GM23338 (cell line): ENCODE results near the gene MYOM1. TPM values are rescaled to one million over a fixed set of nuclear protein-coding genes. Genes with fewer than 3 reads are reported as not detected.

Experiments
- ATAC-seq: fragments of 200-7000 bp; cut with Tn5 transposase; 3 replicates; pipeline ENCODE4 v1.9.1; 2020
- DNase-seq: peaks from one replicate; pipeline ENCODE4 v3.0.0-alpha.2; 2015; ENCODE audit warnings: low spot score
- H2AFZ ChIP-seq: fragments of 200-600 bp; sonication (generic); 2 replicates; pipeline ENCODE4 v1.8.0; 2016; ENCODE audit warnings: antibody characterized with exemption, mild to moderate bottlenecking, moderate library complexity
- H3F3A ChIP-seq: fragments of 200-600 bp; sonication (generic); replicated peaks from 2 replicates; pipeline ENCODE4 v1.8.0; 2017; ENCODE audit warnings: antibody characterized with exemption, mixed run types, low read depth
- H3K27ac ChIP-seq: fragments of 200-600 bp; sonication (generic); 2 replicates; pipeline ENCODE4 v1.6.1; 2016; ENCODE audit warnings: low read depth
- H3K27me3 ChIP-seq: fragments of 200-600 bp; sonication (generic); 2 replicates; pipeline ENCODE4 v1.8.0; 2016; ENCODE audit warnings: mild to moderate bottlenecking, mixed run types, moderate library complexity; ENCODE audit not compliant: insufficient read depth
- H3K36me3 ChIP-seq: fragments of 200-600 bp; sonication (generic); 2 replicates; pipeline ENCODE4 v1.8.0; 2016; ENCODE audit warnings: mild to moderate bottlenecking; ENCODE audit not compliant: insufficient read depth
- H3K4me1 ChIP-seq: fragments of 200-600 bp; sonication (generic); 2 replicates; pipeline ENCODE4 v1.8.0; 2016; ENCODE audit warnings: mild to moderate bottlenecking, moderate library complexity; ENCODE audit not compliant: insufficient read depth
- H3K4me2 ChIP-seq: fragments of 200-600 bp; sonication (generic); 2 replicates; pipeline ENCODE4 v1.7.1; 2017; ENCODE audit warnings: mixed run types
- H3K4me3 ChIP-seq: fragments of 200-600 bp; sonication (generic); 2 replicates; pipeline ENCODE4 v1.6.1; 2016; ENCODE audit warnings: mixed run types
- H3K79me2 ChIP-seq: fragments of 200-600 bp; sonication (generic); replicated peaks from 2 replicates; pipeline ENCODE4 v1.8.0; 2017; ENCODE audit warnings: mild to moderate bottlenecking; ENCODE audit not compliant: insufficient read depth
- H3K9me2 ChIP-seq: fragments of 200-600 bp; sonication (generic); 2 replicates; pipeline ENCODE4 v1.8.0; 2017; ENCODE audit not compliant: insufficient read depth
- H4K20me1 ChIP-seq: fragments of 200-600 bp; sonication (generic); replicated peaks from 2 replicates; pipeline ENCODE4 v1.8.0; 2017; ENCODE audit warnings: mild to moderate bottlenecking; ENCODE audit not compliant: insufficient read depth
- H3K27ac Mint-ChIP-seq: 2 replicates; pipeline ENCODE4 v1.8.0; 2020; ENCODE audit warnings: inconsistent platforms, mild to moderate bottlenecking, moderate library complexity, mixed read lengths
- H3K27me3 Mint-ChIP-seq: 3 replicates; pipeline ENCODE4 v1.8.0; 2022; ENCODE audit warnings: low read depth, mild to moderate bottlenecking, moderate library complexity, mixed read lengths, inconsistent platforms; ENCODE audit not compliant: insufficient read depth, poor library complexity
- H3K36me3 Mint-ChIP-seq: 3 replicates; pipeline ENCODE4 v1.8.0; 2021; ENCODE audit warnings: low read depth, mild to moderate bottlenecking, inconsistent platforms, moderate library complexity, mixed read lengths
- H3K4me1 Mint-ChIP-seq: 3 replicates; pipeline ENCODE4 v1.8.0; 2020; ENCODE audit warnings: mild to moderate bottlenecking, inconsistent platforms, mixed read lengths
- H3K4me3 Mint-ChIP-seq: 3 replicates; pipeline ENCODE4 v1.8.0; 2021; ENCODE audit warnings: moderate library complexity, mild to moderate bottlenecking, inconsistent platforms, mixed read lengths
- H3K9me3 Mint-ChIP-seq: 3 replicates; pipeline ENCODE4 v1.8.0; 2020; ENCODE audit warnings: moderate library complexity, mild to moderate bottlenecking, inconsistent platforms, mixed read lengths
- CREB1 ChIP-seq: fragments of 250-450 bp; sonication (Bioruptor Pico); IDR thresholded peaks from 2 replicates; pipeline ENCODE4 v1.5.0; 2020; ENCODE audit warnings: low read depth, mild to moderate bottlenecking, moderate library complexity
- ETS1 ChIP-seq: IDR thresholded peaks from 2 replicates; pipeline ENCODE4 v1.6.1; 2016; ENCODE audit warnings: antibody characterized with exemption
- EZH2phosphoT487 ChIP-seq: fragments of 200-600 bp; sonication (generic); IDR thresholded peaks from one replicate; pipeline ENCODE4 v1.8.1; 2018; ENCODE audit warnings: antibody characterized with exemption; ENCODE audit not compliant: unreplicated experiment
- NANOG ChIP-seq: IDR thresholded peaks from 2 replicates; pipeline ENCODE4 v1.6.1; 2016; ENCODE audit warnings: antibody characterized with exemption, borderline replicate concordance
- REST ChIP-seq: IDR thresholded peaks from one replicate; pipeline ENCODE4 v1.6.1; 2018; ENCODE audit warnings: antibody characterized with exemption; ENCODE audit not compliant: unreplicated experiment
- STAT1 ChIP-seq: IDR thresholded peaks from one replicate; pipeline ENCODE4 v1.6.1; 2016; ENCODE audit warnings: antibody characterized with exemption; ENCODE audit not compliant: unreplicated experiment
- ZNF114 ChIP-seq: fragments of 250-450 bp; sonication (Bioruptor Pico); IDR thresholded peaks from 2 replicates; pipeline ENCODE4 v1.5.0; 2020; ENCODE audit warnings: mild to moderate bottlenecking, moderate library complexity
- ZNF331 ChIP-seq: fragments of 250-450 bp; sonication (Bioruptor Pico); IDR thresholded peaks from 2 replicates; pipeline ENCODE4 v1.5.0; 2020; ENCODE audit warnings: low read depth, mild to moderate bottlenecking, moderate library complexity
- polyA plus RNA-seq: library from polyadenylated mRNA; unstranded; fragments of >200 nt; fragmentation: Nextera tagmentation; extraction: Ambion mirVana; gene quantifications from 2 replicates; pipeline ENCODE4 v1.2.1, GENCODE V29; 2016
- total RNA-seq: library from RNA; depleted of rRNA; stranded (reverse); fragments of >200 nt; shearing (Covaris generic); gene quantifications from 2 replicates; pipeline ENCODE4 v1.2.3, GENCODE V29; 2014

MYOM1 gene
- total and polyA plus RNA-seq, 2 experiments from 2014 or later, result 0.27 to 0.38 TPM

GRCh38 chr18:3225588-3225987 is 5.8 kb upstream of the MYOM1 start:
- no peak for ATAC-seq
- no peak for TF ChIP-seq EZH2phosphoT487
- no peak for TF ChIP-seq STAT1
- no peak for TF ChIP-seq CREB1 (CRISPR knock-in tag)
- TF ChIP-seq ETS1, result no peak

GRCh38 chr18:3224223-3224622 is 4.5 kb upstream of the MYOM1 start:
- Histone ChIP-seq H3K4me1 (peaks cover 14% of the 10 kb centered on the region), H3K79me2 (no peaks in the 10 kb centered on the region), H3K4me3 (no peak overlapping the region), H2AFZ (no peak overlapping the region), H3K27ac (no peak overlapping the region), H3K4me2 (no peak overlapping the region), H3K27me3 (no peaks in the 10 kb centered on the region), H3F3A (no peaks in the 10 kb centered on the region), H4K20me1 (no peaks in the 10 kb centered on the region), H3K36me3 (no peaks in the 10 kb centered on the region; the same call in 1 of the 2 replicates), H3K9me2 (no peaks in the 10 kb centered on the region)
- ATAC-seq (no peak), DNase-seq (no peak)
- no peak overlapping the region for H3K4me3 Mint-ChIP-seq
- H3K4me1 Mint-ChIP-seq, result peaks cover 11% of the 10 kb centered on the region; the same call in 2 of the 3 replicates
- H3K27ac Mint-ChIP-seq, result no peak overlapping the region
- H3K36me3 Mint-ChIP-seq, result no peaks in the 10 kb centered on the region
- H3K9me3 Mint-ChIP-seq, result no peaks in the 10 kb centered on the region
- TF ChIP-seq REST, result no peak
- TF ChIP-seq ZNF114 (CRISPR knock-in tag), result no peak
- TF ChIP-seq STAT1, result no peak
- TF ChIP-seq ZNF331 (CRISPR knock-in tag), result no peak
- no peak for TF ChIP-seq ETS1
- no peak for TF ChIP-seq NANOG
- no peak for TF ChIP-seq CREB1 (CRISPR knock-in tag)
- H3K27me3 Mint-ChIP-seq, result peaks cover 2% of the 10 kb centered on the region

More at GRCh38 chr18:3225588-3225987, 5.8 kb upstream of the MYOM1 start:
- Histone ChIP-seq H3K4me3 (no peak overlapping the region), H3K27ac (no peak overlapping the region), H3K79me2 (no peaks in the 10 kb centered on the region), H3K4me1 (peaks cover under 1% of the 10 kb centered on the region; the same call in 1 of the 2 replicates), H4K20me1 (no peaks in the 10 kb centered on the region), H3K27me3 (no peaks in the 10 kb centered on the region), H3F3A (no peaks in the 10 kb centered on the region), H3K9me2 (no peaks in the 10 kb centered on the region; the same call in 1 of the 2 replicates), H2AFZ (no peak overlapping the region), H3K4me2 (no peak overlapping the region), H3K36me3 (no peaks in the 10 kb centered on the region)
- Mint-ChIP-seq H3K4me1 (peaks cover under 1% of the 10 kb centered on the region; the same call in 2 of the 3 replicates), H3K36me3 (no peaks in the 10 kb centered on the region), H3K27ac (no peak overlapping the region), H3K27me3 (peaks cover 2% of the 10 kb centered on the region), H3K4me3 (no peak overlapping the region), H3K9me3 (no peaks in the 10 kb centered on the region)
- DNase-seq, result no peak
